HG02610 (cell line): ENCODE measurements around the gene STC2.
"Not testable (repeated sequence)": the region's sequence is repeated elsewhere in the genome, so short reads cannot be mapped to it uniquely, and the experiment has no call there.

Experiments
- ATAC-seq: cut with Tn5 transposase; IDR thresholded peaks from one replicate; pipeline ENCODE4 v1.9.1; 2021; ENCODE audit warnings: mild to moderate bottlenecking, moderate library complexity; ENCODE audit not compliant: unreplicated experiment

STC2 gene

DNA sequence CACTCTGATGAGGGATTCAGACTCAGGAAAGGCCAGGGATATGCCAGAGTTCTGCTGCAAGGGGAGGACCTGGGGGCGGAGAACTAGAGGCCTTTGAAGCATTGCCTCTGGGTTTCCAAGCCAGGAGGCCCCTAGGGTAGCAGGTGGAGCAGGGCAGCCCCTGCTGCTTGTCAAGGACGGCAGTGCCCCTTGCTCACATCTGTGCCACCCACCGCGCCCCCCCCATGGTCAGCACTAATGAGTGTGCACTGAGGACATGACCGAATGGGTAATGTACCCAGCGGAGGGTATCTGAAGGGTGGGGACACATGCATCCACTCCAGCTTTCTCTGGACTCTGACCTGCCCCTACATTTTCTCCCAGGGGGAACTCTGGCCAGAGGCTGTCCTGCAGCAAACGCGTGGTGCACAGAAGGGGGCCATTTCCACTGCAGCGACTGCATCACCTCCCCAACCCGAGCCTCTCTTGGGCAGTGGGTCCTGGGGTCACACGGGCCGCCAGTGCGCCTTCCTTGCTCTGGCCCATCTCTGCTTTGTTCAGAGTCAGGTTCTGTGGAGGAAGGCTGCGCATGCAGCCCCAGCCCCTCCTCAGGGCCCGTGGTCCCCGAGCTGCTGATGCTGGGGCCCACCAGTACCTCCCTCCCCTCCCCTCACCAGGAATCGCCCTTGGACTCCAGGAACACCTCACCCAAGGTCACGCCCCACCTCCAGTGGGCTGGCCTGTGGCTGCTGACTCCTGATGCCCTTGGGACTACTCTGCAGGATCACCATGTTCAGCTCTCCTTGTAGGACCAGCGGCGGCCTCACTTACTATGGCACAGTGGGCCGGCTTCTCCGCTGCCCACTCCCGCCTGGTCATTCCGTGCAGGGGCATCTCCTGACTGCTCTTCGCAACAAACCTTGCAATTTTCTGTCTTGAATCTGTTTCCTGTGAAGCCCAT, 31.2 kb downstream of the STC2 start:
- ATAC-seq: no peak

DNA sequence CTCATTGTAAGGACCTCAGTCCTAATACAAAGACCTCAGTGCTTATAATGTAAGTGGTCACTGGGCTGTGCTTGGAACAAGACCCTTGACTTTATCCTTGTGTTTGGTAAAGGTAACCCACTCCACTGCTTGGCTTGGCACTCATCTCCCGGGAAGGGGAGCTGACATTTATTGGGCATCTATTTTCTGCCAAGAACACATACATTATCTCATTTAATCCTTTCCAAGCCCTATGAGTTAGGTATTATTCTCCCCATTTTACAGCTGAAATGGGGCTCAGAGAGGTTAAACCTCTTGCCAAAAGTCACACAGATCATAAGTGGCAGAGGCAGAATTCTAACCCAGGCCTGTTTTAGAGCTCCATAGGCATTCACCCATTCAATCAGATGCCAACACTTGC, 32.4 kb downstream of the STC2 start:
- ATAC-seq: no peak

DNA sequence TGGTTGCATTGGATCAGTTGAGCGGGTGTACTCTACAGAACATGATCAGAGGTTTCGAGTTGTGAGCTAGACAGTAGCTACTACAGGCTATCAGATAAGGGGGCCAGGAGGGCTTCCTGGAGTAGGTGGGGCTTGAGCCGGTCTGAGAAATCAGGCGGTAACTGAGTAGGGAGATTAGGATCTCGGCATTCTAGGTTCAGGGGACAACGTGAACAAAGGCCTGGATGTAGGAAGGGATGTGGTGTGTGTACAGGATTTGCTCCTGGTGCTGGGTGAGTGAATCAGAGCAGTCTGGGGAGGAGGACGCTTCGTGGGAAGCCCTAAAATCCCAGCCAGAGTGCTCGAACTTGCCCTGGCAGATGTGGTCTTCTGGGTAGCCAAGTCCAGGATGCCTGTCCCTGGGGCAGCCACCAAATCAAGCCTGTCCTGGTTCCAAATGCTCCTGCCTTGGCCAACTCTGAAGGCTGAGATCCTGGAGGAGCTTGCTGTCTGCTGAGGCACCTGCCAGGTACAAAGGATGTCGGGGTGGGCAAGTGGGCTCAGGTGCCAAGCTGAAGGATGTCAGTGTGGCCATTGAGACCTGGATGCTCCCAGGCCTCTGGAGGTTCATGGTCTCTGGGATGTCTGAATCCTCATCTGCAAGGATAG, 33.4 kb downstream of the STC2 start:
- ATAC-seq: no peak

DNA sequence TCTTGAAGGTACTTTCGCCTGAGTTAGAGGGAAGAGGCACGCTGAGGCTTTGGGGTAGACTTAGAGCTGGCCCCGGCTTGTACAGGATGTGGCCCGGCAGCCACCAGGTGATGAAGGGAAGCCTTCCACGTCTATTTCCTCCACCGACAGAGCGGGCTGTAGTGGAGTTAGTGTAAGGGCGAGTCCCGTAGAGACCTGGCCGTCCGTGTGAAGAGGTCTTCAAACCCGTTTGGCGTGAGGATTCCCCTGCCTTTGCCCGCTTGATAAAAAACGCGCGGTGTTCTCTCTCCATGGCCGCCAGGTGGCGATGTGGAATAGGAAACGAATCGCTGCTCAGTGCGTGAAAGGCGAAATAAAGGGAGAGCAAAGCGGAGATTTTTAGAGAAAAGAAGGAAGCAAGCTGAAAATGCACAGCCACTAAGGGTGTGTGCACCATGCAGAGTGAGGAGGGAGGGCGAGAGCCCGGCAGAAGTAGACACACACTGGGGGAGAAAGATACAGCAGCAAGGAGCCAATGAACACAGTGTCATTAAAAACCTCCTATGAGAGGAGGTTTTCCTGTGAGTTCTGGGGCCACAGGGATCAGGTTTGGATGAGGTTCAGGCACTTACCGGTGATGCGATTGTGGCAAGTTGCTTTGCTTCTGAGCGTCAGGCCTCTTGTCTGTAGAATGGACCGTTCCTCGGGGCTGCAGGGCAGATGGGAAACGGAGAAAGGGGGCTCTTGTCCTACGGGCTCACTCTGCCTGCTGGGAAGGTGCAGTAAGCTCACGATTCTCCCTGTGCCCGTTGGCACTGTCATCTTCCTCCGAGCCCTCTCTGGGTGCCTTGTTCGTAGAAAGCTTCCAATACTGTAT, 34.2 kb downstream of the STC2 start:
- ATAC-seq: peak; percentile 58

DNA sequence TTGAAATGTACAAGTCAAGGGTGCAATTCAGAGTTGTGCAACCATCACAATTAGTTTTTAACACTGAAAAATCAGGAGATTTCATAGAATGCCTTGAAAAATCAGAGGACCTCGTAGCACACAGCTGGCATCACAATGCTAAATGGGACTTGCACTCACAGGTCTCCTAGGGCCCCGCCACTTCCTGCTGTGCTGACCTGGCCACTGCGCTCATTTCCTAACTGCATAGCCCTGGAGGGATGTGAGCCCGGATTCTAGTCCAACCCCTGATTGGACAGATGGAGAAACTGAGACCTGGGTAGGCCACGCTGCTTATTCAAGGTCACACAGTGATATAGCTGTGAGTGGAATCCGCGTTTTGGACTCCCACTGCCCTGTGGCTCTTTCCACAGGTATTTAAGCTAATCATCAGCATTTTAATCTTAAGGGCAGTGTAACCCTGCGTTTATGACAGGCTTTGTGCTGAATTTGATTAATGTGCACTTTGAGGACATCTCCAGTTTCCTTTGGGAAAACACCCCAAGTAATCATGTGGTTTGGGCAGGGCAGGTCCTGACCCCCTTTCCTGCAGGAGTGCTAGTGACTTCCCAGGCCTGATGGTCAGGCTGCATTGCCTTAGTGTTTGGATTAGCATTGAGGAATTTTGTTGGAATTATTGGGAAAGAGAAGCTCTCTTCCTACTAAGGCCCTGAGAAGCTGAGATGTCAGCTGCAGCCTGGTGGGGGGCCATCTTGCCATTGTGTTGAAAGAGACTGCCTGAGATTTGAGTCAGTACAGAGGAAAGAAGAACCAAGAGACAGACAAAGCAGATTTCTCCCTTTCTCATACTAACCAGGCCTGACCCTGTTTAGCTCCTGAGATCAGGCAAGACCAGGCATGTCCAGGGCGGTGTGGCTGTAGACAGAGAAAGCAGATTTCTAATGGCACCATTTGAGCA, 36.2 kb downstream of the STC2 start:
- ATAC-seq: no peak

DNA sequence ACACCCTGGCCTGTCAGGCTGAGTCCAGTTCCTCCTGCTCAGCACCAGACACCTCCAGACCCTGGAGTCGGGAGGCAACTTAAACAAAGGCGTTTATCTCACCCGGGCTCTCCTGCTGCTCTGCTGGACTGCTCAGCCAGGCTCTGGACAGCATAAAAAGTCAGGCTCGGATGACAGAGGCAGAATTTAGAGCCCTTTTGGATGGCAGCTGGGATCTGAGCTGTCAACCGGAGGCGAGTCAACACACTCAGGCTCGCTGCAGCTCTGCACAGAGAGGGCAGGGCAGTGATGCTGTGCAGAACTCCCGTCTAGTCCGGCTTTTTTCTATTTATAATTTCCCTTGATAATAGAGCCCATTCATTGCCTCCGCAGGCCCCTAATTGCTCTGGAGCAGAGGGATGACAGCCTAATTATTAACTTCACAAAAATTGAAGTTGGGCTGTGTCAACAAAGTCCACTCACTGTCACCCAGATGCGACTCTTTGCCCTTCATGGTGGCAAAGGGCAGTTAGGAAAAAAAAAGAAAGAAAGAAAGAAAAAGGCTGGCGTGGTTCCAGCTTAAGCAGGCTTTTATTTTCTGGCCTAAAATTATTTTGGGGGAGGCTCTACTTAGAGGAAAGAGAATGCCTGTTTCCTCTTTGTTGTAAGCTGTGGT, 37.6 kb downstream of the STC2 start:
- ATAC-seq: no peak

DNA sequence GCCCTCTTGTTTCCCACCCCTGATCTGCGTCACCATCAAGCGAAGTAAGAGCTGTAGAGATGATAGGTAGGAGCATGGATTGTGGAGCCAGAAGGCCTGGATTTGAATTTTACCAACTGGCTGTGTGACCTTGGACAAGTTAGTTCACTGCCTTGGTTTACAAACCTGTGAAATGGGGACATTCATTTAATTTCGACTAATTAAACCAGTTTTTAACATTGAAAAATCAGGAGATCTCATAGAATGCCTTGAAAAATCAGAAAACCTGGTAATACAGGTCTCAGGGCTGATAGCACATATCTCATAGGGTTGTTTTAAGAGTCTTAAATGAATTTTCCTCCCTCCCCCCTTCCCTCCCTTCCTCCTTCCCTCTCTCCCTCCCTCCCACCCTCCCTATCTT, 38.8 kb downstream of the STC2 start:
- ATAC-seq: no peak

DNA sequence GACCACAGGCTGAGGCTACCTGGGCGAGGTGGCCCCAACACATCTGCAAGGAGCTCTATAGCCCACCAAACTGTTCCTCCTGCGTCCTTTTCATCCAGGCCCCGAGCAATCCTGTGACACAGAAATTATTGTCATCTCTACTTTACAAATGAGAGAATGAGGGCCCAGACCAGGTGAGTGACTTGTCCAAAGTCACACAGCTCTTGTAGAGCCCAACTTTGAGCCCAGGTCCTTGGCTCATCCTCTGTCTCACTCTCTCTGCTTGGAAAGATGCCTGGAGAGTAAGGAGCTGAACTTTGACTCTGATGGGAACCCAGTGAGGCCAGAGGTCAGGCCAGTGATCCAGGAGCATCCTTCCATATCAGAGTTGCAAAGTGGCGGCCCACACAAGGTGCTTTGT, 39.6 kb downstream of the STC2 start:
- ATAC-seq: no peak

DNA sequence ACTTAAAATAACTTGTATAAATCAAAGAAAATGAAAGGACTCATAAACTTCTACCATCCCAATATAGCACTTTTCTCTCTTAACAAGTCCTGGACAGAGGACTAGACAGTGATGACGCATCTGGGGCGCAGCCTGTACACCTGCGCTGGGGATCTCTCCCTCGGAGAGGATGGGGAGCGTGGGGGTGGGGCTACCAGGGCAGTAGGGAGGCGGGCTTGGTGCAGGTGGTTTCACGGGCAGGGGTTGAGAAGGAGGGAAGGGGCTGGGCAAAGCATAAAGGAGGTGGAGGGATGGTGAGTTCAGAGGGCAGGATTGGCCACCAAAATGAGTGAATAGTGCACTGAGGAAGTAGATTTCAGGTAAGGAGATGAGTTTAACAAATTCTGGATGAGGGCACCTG, 41.1 kb downstream of the STC2 start:
- no peak for ATAC-seq

DNA sequence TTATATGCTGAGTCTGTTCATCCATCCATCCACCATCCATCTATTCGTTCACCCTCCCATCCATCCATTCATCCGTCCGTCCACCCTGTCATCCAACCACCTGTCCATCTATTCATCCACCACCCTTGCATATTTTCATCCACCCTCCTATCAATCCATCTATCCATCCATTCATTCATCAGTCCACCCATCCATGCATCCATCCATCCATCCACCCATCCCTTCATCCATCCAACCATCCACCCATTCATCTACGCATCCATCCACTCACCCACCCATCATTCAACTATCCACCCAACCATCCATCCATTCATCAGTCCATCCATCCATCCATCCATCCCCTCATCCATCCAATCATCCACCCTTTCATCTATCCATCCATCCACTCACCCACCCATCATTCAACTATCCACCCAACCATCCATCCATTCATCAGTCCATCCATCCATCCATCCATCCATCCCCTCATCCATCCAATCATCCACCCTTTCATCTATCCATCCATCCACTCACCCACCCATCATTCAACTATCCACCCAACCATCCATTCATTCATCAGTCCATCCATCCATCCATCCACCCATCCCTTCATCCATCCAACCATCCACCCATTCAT, 43.8 kb downstream of the STC2 start:
- not testable (repeated sequence) for ATAC-seq

DNA sequence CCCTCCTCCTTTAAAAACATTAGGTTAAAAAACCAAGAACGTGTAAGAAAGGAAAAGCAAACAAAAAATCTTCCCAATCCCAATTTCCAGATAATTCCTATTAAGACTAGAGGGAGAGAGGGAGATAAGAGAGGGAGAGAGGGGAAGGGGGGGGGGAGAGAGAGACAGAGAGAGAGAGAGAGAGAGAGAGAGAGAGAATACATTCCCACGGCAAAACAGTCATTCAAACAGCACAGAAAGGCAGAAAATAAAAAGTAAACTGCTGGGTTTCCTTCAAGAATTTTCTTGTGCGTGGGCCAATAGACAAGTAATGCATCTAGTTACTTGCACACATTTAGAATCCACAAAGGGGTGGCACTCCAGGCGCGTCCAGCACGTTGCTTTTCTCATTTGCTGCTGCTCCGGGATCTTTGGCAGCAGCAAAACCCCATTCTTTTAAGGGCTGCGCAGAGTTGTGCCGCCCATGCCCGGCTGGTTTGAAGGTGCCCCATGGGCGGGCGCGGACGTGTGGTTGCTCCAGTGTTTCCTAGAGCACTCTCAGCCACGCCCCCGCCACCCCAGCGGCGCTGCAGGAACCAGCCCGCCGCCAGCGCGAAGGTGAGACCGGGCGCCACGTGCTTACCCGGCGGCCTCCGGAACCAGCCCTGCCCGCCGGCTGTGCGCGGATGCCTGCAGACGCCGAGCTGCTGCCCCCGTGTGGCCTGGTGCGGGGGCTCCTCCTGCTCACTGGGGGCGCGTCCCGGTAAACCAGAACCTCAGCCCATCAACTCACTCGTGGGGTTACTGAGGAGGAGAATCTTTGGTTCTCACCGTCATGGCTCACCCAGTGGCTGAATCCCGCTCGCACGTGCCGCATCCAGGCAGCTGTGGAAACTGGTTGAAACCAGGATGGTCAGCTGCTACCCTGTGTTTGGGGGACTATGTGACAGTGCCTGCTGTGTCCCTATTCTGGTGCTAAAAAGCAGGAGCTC, 44.6 kb downstream of the STC2 start:
- ATAC-seq: peak; percentile 82

DNA sequence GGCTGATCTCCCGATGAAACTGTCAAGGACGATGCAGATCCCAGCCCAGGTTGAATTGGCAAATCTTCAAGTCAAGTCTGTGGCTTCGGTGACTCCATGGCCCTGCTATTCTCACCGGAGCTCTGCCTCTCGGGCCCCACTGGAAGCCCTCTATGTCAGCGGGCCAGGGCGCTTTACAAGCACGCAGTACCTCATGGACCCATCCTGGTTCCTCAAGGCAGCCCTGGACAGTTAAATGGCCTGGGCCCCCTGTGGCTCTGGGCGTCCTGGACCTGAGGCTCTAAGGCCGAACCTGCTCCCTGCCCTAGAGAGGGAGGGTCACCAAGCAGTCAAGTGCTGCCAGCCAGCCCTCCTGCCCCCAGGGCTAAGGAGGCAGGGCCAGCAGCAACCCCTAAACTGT, 45.3 kb downstream of the STC2 start:
- no peak for ATAC-seq

DNA sequence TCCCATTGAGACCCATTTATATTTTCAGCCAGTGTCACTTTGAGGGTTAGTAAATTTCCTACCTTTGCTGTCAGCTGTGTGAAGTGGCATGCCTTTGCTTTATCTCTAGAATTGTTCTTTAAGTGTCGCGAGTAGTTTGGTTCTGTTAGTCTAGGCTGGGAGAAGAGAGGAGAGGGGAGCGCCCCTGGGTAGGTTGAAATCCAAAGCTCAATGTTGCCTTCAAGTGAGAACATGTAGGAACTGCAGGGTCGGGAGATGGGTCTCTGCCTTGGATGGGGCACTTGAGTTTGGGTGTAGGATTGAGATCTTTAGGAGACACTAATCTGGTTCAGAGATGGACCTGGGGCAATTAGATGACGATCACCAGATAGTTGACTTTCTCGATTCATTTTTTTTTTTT, 46.3 kb downstream of the STC2 start:
- ATAC-seq: no peak

DNA sequence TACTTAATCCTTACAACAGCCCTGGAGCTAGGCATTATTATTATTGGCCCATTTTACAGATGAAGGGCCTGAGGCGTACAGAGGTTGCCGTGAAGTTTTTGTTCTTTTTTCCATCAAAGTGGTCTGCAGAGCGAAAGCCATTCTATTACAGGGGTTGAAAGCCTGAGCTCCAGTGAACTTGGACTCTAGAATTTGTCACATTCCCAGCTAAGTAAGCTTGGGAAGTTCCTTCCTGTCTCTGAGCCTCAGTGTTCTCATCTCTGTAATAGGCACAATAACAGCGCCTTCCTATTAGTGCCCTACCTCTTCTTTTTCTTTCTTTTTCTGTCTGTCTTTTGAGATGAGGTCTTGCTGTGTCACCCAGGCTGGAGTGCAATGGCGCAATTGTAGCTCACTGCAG, 49.0 kb downstream of the STC2 start:
- ATAC-seq: no peak

DNA sequence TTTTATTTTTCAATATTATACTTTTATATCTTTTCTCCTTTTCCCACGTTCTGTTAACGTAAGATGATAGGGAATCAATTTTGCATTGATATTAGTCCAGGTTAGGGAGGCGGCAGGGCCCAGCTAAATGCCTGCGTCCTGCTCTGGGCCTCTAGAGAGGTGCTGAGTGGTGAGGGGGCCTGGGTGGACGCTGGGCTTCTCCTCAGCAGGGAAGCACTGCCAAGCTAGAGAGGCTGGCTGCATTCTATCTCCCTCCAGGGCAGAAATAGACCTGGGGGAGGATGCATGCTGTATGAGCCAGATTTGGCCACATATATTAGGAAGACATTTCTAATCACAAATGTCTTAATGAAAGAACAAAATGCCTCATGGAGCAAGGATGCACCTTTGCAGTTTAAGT, 49.6 kb downstream of the STC2 start:
- ATAC-seq: no peak

DNA sequence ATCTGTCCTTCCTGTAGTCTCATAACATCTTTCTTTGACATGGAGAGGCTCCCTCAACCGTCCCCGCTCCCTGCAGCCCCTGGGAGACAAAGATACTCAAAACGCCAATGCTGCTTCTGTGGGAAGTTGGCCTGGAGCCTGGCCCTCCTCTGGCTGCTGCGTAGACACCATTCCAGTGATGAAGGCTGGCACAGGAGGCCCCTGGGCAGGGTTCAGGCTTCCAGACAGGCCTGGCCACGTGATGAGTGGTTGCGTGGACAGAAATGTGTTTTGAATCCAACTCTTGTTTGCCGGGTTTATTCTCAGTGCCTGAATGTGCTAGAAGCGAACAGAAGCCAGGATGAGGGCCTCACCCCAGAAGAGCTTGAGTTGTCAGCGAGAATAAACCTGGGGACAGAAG, 50.0 kb downstream of the STC2 start:
- ATAC-seq: no peak

DNA sequence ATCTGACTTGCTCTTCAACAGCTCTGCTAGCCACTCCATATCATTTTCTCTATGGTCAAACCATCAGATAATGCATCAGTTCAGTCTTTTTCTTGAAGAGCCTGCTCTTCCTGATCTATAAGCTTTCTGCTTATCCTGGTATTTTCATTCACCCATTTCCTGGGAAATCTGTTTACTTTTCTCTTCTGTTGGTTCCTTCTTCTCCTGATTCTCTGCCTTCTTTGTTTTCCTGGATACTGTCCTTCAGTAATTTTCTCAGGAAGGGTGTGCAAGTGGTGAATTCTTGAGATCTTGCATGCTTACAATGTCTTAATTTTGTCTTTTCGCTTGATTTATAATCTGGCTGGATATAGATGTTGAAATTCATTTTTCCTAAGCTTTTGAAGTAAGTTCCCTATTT, 53.4 kb downstream of the STC2 start:
- no peak for ATAC-seq

DNA sequence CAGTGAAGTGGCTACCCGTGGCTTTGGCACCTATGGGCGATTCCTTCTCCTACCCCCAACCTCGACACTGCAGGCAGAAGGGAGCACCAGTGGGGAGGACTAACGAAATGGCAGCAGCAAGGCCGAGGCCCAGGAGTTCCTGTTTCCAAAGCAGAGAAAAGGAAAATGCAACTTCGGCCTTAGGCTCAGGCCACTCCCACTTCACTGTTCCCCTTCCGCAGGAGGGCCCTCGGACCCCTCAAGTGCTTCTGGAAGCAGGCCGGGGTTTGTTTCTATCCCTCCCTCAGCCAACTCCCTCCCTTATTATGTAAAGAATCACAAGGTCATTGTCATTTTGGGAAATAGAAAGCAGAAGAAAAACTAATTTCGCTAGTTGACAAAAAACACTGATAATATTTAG, 56.8 kb downstream of the STC2 start:
- no peak for ATAC-seq
